ENCODE data around the gene MRI1. TPM values are rescaled to one million over a fixed set of nuclear protein-coding genes. Genes with fewer than 3 reads are reported as not detected.

The MRI1 gene
- total and polyA plus RNA-seq, 2 donors (not counting 1 experiment from before 2014, with no cell fraction given): 75.5 to 118 TPM

DNA sequence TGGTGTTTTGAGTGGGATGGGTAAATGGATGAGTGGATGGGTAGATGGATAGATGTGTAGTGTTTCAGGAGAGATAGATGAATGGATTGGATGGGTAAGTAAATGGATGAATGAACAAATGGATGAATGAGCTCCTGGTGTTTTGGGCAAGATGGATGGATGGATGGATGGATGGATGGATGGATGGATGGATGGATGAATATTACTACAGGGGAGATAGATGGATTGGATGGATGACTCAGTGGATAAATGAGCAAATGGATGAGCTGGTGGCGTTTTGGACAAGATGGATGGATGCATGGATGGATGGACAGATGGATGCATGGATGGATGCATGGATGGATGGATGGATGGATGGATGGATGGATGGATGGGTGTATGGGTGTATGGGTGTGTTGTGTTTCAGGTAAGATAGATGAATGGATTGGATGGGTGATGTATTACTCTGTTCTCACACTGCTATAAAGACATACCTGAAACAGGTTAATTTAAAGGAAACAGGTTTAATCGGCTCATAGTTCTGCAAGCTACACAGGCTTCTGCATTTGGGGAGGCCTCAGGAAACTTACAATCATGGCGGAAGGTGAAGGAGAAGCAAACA is 43.2 kb downstream of the MRI1 start:
- intact Hi-C loops (cut with micrococcal nuclease): no loop called here
- Mint-ChIP-seq H3K9me3 (ENCODE audit: insufficient read depth) (no peaks in the 10 kb centered on the region), H3K27ac (no peak overlapping the region)

GRCh38 chr19:13808856-13809255 is 44.5 kb downstream of the MRI1 start:
- POLR2A ChIA-PET: no interaction called here
- H3K27me3 ChIP-seq (replicated peaks in 1 of 4; ENCODE audit: control extremely low read depth in 1 of 4, control insufficient read depth in 3 of 4, insufficient read depth in 4 of 4, low read length in 3 of 4): no peaks in the 10 kb centered on the region
- CTCF ChIA-PET: no interaction called here
- Mint-ChIP-seq H3K4me3 (no peak overlapping the region), H3K27me3 (no peaks in the 10 kb centered on the region), H3K4me1 (no peaks in the 10 kb centered on the region), H3K27ac (no peak overlapping the region), H3K9me3 (ENCODE audit: insufficient read depth) (no peaks in the 10 kb centered on the region)
- H3K36me3 ChIP-seq (replicated peaks in 1 of 2; ENCODE audit: control extremely low read depth in 1 of 2, control insufficient read depth in 1 of 2, extremely low read depth in 1 of 2, insufficient read depth in 2 of 2, low read length in 1 of 2): peaks cover 3 to 6% of the 10 kb centered on the region in 2 experiments
- H3K79me2 ChIP-seq (ENCODE audit: control insufficient read depth, insufficient read depth, low read length): no peaks in the 10 kb centered on the region
- no peaks in the 10 kb centered on the region for H4K20me1 ChIP-seq (ENCODE audit: control insufficient read depth, insufficient read depth, low read length, poor library complexity, severe bottlenecking)
- no peak overlapping the region for H3K9ac ChIP-seq (ENCODE audit: low read length)
- intact Hi-C loops (cut with micrococcal nuclease): no loop called here
- H3K27ac ChIP-seq (ENCODE audit: low read length in 2 of 2): no peak overlapping the region
- H3K4me1 ChIP-seq (ENCODE audit: control insufficient read depth in 2 of 2, insufficient read depth in 2 of 2, low read length in 2 of 2): no peaks in the 10 kb centered on the region
- no peak for TF ChIP-seq EZH2 (IDR thresholded peaks at IDR 0.05; ENCODE audit: borderline replicate concordance, insufficient read depth, low read depth, low read length, poor library complexity, severe bottlenecking)
- TF ChIP-seq, protein P1, sequence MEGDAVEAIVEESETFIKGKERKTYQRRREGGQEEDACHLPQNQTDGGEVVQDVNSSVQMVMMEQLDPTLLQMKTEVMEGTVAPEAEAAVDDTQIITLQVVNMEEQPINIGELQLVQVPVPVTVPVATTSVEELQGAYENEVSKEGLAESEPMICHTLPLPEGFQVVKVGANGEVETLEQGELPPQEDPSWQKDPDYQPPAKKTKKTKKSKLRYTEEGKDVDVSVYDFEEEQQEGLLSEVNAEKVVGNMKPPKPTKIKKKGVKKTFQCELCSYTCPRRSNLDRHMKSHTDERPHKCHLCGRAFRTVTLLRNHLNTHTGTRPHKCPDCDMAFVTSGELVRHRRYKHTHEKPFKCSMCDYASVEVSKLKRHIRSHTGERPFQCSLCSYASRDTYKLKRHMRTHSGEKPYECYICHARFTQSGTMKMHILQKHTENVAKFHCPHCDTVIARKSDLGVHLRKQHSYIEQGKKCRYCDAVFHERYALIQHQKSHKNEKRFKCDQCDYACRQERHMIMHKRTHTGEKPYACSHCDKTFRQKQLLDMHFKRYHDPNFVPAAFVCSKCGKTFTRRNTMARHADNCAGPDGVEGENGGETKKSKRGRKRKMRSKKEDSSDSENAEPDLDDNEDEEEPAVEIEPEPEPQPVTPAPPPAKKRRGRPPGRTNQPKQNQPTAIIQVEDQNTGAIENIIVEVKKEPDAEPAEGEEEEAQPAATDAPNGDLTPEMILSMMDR (IDR thresholded peaks at IDR 0.05): no peak
- no peak overlapping the region for H2AFZ ChIP-seq (ENCODE audit: insufficient read depth, low read depth, low read length, poor library complexity, severe bottlenecking)
- no peak overlapping the region for H3K4me3 ChIP-seq (ENCODE audit: control extremely low read depth in 1 of 5, extremely low read depth in 1 of 5, insufficient read depth in 1 of 5, low read depth in 2 of 5, low read length in 4 of 5)
- H3K4me2 ChIP-seq (replicated peaks; ENCODE audit: low read depth, low read length, poor library complexity, severe bottlenecking): no peak overlapping the region
- DNase-seq (peak; percentile 8), ATAC-seq (ENCODE audit: low read depth) (no peak)
- peaks cover 0 to 6% (median 0%) of the 10 kb centered on the region in 3 donors for H3K9me3 ChIP-seq (ENCODE audit: control extremely low read depth in 1 of 3, control insufficient read depth in 2 of 3, insufficient read depth in 1 of 3, low read length in 2 of 3)
- 97% methylated on average over 34 of the region's 34 CpGs for WGBS (ENCODE audit: insufficient coverage)

More for the DNA sequence above, 43.2 kb downstream of the MRI1 start:
- WGBS (ENCODE audit: insufficient coverage): 85% methylated on average over 3 of the region's 3 CpGs
- H4K20me1 ChIP-seq (ENCODE audit: control insufficient read depth, insufficient read depth, low read length, poor library complexity, severe bottlenecking): no peaks in the 10 kb centered on the region
- ChIA-PET CTCF (no interaction called here), POLR2A (no interaction called here)
- DNase-seq: no peak
- no peaks in the 10 kb centered on the region for H3K27me3 ChIP-seq (replicated peaks in 1 of 4; ENCODE audit: control extremely low read depth in 1 of 4, control insufficient read depth in 3 of 4, insufficient read depth in 4 of 4, low read length in 3 of 4)
- H3K9ac ChIP-seq (ENCODE audit: low read length): no peak overlapping the region
- H3K27ac ChIP-seq (ENCODE audit: low read length in 2 of 2): no peak overlapping the region
- no peak for TF ChIP-seq EZH2 (IDR thresholded peaks at IDR 0.05; ENCODE audit: borderline replicate concordance, insufficient read depth, low read depth, low read length, poor library complexity, severe bottlenecking)
- TF ChIP-seq, protein P1 (IDR thresholded peaks at IDR 0.05): no peak
- peaks cover 3 to 10% of the 10 kb centered on the region in 2 experiments for H3K36me3 ChIP-seq (replicated peaks in 1 of 2; ENCODE audit: control extremely low read depth in 1 of 2, control insufficient read depth in 1 of 2, extremely low read depth in 1 of 2, insufficient read depth in 2 of 2, low read length in 1 of 2)
- Mint-ChIP-seq H3K4me1 (no peaks in the 10 kb centered on the region), H3K4me3 (no peak overlapping the region), H3K27me3 (no peaks in the 10 kb centered on the region)
- H3K4me2 ChIP-seq (replicated peaks; ENCODE audit: low read depth, low read length, poor library complexity, severe bottlenecking): no peak overlapping the region
- H3K79me2 ChIP-seq (ENCODE audit: control insufficient read depth, insufficient read depth, low read length): no peaks in the 10 kb centered on the region
- H3K4me3 ChIP-seq (ENCODE audit: control extremely low read depth in 1 of 5, extremely low read depth in 1 of 5, insufficient read depth in 1 of 5, low read depth in 2 of 5, low read length in 4 of 5): no peak overlapping the region
- no peaks in the 10 kb centered on the region for H3K9me3 ChIP-seq (ENCODE audit: control extremely low read depth in 1 of 3, control insufficient read depth in 2 of 3, insufficient read depth in 1 of 3, low read length in 2 of 3)
- no peak overlapping the region for H2AFZ ChIP-seq (ENCODE audit: insufficient read depth, low read depth, low read length, poor library complexity, severe bottlenecking)
- no peak for ATAC-seq (ENCODE audit: low read depth)
- H3K4me1 ChIP-seq (ENCODE audit: control insufficient read depth in 2 of 2, insufficient read depth in 2 of 2, low read length in 2 of 2): no peaks in the 10 kb centered on the region

All from B cell (primary cell).